Body of pancreas (tissue), 4 donors: Measurements from ENCODE around the gene ZFAND2A.

Experiments used
- CTCF ChIP-seq, 7 experiments: fragments of 450-650 bp in 4 of 7; fragments of 200-600 bp in 3 of 7; sonication (generic) in 3 of 7; IDR thresholded peaks; one replicate each; pipeline ENCODE4 v1.5.1; 2016 to 2019; ENCODE audit warnings: antibody characterized with exemption in 7 of 7
- POLR2A ChIP-seq, 3 donors: fragments of 450-650 bp; IDR thresholded peaks; one replicate each; pipeline ENCODE4 v1.6.1; 2016; ENCODE audit warnings: antibody characterized with exemption in 3 of 3, mild to moderate bottlenecking in 2 of 3

GRCh38 chr7:1144269-1144771 is 15.7 kb downstream of the ZFAND2A start:
- TF ChIP-seq CTCF (IDR thresholded peaks at IDR 0.05) (peak in 6 of 7 experiments; percentile 23 to 63 (median 58)), POLR2A (IDR thresholded peaks at IDR 0.05) (no peak)
